GM23338 (cell line): ENCODE measurements around the gene TANGO6.

ENCODE experiments used
- CTCF ChIP-seq, 2 experiments: fragments of 200-600 bp in 1 of 2; sonication (generic) in 1 of 2; conservative IDR thresholded peaks; 2 replicates each; pipeline versions ENCODE4 v1.5.1 to v1.6.1; 2016 to 2017; ENCODE audit warnings: antibody characterized with exemption in 2 of 2, low read depth in 2 of 2, mild to moderate bottlenecking in 2 of 2, moderate library complexity in 1 of 2
- EZH2 ChIP-seq: fragments of 200-600 bp; sonication (generic); IDR thresholded peaks from one replicate; pipeline ENCODE4 v1.8.0; 2017; ENCODE audit warnings: antibody characterized with exemption, mild to moderate bottlenecking, low read depth; ENCODE audit not compliant: unreplicated experiment
- EZH2phosphoT487 ChIP-seq: fragments of 200-600 bp; sonication (generic); IDR thresholded peaks from one replicate; pipeline ENCODE4 v1.8.1; 2018; ENCODE audit warnings: antibody characterized with exemption; ENCODE audit not compliant: unreplicated experiment
- POLR2AphosphoS5 ChIP-seq: IDR thresholded peaks from 2 replicates; pipeline ENCODE4 v1.6.1; 2016; ENCODE audit warnings: antibody characterized with exemption, low read depth
- REST ChIP-seq: IDR thresholded peaks from one replicate; pipeline ENCODE4 v1.6.1; 2018; ENCODE audit warnings: antibody characterized with exemption; ENCODE audit not compliant: unreplicated experiment

GRCh38 chr16:69069504-69069903 is 226.2 kb downstream of the TANGO6 start:
- no peak for TF ChIP-seq REST
- no peak for TF ChIP-seq EZH2
- no peak for TF ChIP-seq CTCF (conservative IDR thresholded peaks at IDR 0.05; ENCODE audit: low read depth in 2 of 2)
- TF ChIP-seq EZH2phosphoT487 = no peak
- TF ChIP-seq POLR2AphosphoS5 = no peak
